ENCODE data around the gene IGSF21.
A peak's percentile ranks its signal among the peaks of the same experiment; 100 is the strongest.

The IGSF21 gene

DNA sequence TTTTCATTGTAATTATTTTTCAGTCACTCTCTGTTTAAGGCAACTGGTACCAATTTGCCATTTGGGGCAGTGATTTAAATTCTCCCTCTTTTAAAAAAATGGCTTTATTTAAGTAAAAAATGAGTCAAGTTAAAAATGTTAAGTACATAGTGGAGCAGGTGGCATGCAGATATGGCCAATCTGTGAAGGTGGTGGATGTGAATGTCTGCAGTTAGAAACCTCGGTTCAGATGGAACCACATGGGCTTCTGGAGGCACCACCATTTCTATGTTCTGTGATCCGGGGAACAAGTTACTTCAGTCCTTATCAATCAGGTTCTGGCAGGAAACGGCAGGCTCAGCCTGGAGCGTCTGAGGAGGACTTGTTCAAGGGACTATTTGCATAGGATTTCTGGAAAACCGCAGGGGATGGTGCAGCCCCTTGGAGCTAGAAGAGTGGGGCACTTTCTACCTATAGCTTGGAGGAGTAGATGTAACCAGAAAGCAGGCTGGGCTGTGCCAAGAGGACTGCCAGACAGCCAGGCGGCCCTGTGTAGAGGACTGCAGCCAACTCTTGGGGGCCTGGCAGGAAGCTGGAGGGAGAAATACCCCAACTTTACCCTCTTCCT is 12.3 kb downstream of the IGSF21 start:
- DNase-seq (ENCODE audit: low spot score) = no peak

GRCh38 chr1:18120638-18121037 is 13.0 kb downstream of the IGSF21 start:
- DNase-seq (ENCODE audit: low spot score) = no peak

- DNase-seq (ENCODE audit: low spot score) = peak; percentile 92
Observed at GRCh38 chr1:18121072-18121820, 13.6 kb downstream of the IGSF21 start.

DNA sequence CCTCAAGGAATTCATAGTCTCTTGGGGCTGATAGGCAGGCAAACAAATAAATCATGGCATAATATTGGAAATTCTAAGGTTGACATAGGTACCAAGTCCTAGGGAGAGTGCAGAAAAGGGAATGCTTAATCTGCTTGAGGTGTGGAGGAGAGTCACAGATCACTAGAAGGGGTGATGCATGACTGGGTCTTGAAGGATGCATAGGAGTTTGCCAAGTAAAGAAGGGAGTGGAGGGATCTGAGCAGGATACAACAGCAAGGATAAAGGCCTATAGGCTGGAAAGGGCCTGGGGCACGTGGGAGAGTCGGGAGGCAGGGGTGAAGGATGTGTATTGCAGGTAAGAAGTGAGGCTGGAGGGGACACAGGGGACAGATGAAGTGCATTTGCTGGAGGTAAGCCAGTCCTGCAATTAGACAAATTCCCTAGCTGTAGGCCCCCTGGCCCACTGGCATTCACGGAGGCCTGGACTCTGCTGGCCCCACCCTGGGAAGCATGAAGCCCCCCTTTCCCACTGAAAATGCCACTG is 15.9 kb downstream of the IGSF21 start:
- DNase-seq (ENCODE audit: low spot score) = no peak

GRCh38 chr1:18124977-18125376 is 17.4 kb downstream of the IGSF21 start:
- DNase-seq (ENCODE audit: low spot score) = no peak

- DNase-seq (ENCODE audit: low spot score) = no peak
Observed at GRCh38 chr1:18126616-18127015, 19.0 kb downstream of the IGSF21 start.

- no peak for DNase-seq (ENCODE audit: low spot score)
Observed at GRCh38 chr1:18128298-18128697, 20.7 kb downstream of the IGSF21 start.

DNA sequence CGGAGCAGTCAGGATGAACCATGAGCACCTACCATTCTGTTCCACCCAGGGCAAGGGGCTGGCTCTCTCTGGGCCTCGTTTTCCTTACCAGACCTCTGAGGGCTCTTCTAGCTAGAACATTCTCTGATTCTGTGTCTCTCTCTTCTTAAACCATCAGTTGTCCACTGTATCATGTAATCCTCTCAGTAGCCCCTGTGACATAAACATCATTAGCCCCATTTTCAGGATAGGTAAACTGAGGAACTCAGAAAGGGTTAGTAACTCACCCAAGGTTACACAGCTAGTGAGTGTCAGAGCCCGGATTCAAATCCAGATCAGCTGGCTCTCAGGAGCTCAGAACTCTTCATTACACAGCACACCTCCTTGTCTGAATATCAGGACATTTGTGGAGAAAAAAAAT is 22.8 kb downstream of the IGSF21 start:
- no peak for DNase-seq (ENCODE audit: low spot score)

DNA sequence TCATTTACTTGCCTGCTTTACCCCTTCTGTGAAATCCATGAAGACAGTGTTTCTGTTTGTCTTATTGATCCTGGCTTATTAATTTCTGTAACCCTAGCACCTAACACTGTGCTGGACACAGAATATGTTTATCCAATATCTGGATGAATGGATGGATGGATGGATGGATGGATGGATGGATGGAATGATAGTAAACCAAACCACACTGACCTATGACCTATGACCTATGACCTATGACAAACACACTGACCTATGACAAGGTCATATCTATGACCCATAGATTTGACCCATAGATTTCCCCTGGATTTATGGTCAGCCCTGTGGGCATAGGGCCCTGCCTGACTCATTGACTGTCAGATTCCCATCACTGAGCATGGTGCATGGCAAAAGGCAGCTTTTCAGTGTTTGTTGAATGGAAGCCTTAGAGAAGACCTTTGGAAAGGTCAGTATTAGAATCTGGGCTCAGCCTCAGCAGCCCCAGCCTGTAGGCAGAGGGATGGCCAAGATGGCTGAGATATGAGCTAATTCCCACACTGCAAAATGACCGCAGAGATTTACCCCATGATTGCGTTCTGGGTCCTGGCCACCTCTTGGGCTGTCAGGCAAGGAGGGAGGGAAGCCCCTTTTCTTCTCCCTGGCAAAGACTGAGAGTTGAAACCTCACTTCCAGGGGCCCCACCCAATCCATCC is 24.6 kb downstream of the IGSF21 start:
- no peak for DNase-seq (ENCODE audit: low spot score)

DNA sequence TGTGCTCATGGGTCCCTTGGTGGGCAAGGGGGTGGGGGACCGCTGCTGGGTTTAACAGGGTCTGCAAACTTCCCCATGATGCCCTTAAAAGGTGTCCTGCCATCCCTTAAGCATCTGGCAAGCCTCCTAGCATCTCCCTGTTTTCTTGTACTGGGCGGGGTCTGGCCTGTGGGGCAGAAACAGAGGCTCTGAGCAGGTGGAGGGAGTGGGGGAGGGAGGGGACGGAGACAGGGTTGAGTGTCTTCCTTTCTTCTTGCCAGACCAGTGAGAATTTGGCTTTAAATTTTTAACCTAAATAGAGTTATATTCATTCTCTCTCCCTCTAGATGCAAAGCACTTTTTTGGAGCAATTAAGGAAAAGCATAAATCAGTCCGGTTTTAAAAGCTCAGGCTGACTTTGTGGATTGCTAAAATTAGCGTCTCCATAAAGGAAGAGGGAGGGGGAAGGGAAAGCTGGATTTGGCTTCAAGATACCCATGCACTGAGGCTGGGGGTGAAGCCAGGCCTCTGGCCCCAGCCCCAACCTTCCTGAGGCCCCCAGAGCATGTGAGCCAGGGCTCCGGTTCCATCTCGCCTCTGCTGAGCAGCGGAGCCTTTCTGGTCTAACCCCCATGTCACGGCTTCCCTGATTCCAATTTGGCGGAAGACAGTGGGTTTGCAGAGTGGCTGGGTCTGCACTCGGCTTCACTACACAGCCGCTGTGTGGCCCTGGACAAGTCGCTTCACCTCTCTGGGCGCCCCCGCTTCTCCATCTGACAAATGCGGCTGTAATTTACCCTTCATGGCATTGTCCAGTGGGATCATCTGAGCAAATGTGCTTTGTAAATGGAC is 25.3 kb downstream of the IGSF21 start:
- DNase-seq (ENCODE audit: low spot score) = peak; percentile 29

DNA sequence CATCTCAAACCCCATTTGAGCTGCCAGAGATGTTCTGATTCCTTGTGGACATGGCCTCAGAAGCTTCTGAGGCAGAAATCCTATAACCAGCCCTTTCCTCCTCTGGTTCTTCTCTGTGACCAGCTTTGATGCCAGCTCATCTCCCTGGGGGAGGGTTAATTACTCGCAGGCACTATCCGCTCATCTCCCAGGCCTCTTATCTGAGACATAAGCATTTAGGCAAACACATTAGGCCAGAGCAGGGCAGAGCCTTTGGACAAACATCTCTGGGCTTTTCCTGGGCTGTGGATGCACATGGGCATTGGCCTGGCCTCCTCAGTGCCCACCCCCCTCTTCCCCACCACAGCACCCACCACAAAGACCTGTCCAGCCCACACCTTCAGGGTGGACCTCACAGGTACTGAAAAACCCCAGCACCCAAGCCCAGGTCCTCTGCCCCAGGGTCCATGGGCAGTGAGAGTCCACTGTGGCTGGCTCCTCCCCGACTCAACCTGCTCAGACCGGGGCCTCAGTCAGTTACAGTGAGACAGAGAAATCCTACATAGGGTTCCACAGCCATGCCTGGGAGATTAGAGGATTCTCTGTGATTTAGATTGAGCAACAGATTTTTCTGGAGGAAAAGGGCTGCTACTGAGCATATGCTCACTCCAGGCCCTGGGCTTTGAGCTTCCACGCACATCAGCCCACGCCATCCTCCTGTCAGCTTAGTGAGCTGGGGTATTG is 26.9 kb downstream of the IGSF21 start:
- peak; percentile 40 for DNase-seq (ENCODE audit: low spot score)

DNA sequence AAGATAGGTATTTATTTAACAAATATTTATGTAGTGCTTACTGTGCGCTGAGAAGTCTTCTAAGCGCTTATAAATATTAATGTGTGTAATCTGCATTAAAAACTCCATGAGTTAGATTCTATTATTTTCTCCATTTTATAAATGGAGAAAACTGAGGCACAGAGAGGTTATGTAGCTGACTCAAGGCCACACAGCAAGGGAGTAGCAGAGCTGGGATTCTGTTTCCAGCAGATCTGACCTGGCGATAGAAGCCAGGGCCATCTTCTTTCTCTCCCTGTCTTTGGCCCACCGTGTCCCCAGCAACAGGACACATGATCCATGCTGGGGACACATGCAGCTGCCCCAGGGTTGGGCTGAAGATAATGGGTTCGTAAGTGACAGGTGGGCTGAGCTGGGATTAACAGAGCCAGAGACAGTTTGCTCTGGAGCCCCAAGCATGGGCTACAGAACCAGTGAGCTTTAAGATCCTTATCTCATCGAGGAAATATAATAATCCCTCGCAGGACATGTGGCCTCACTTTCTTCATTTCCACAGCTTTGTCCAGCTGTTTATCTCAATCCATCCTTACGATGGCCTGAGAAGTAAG is 30.3 kb downstream of the IGSF21 start:
- no peak for DNase-seq (ENCODE audit: low spot score)

- DNase-seq (ENCODE audit: low spot score) = no peak
Observed at GRCh38 chr1:18139198-18139981, 31.8 kb downstream of the IGSF21 start.

GRCh38 chr1:18140411-18140810 is 32.8 kb downstream of the IGSF21 start:
- peak; percentile 67 for DNase-seq (ENCODE audit: low spot score)

DNA sequence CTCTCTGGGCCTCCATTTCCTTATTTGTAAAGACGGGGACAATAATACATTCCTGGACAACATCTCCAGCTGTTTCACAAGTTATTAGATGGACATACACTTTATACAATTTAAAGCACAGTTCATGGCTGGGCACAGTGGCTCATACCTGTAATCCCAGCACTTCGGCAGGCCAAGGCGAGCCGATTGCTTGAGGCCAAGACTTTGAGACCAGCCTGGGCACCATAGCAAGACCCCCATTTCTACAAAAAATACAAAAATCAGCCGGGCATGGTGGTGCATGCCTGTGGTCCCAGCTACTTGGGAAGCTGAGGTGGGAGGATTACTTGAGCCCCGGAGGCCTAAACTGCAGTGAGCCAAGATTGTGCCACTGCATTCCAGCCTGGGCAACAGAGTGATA is 34.1 kb downstream of the IGSF21 start:
- DNase-seq (ENCODE audit: low spot score) = no peak

GRCh38 chr1:18142471-18142870 is 34.9 kb downstream of the IGSF21 start:
- peak; percentile 69 for DNase-seq (ENCODE audit: low spot score)

GRCh38 chr1:18142969-18143368 is 35.4 kb downstream of the IGSF21 start:
- DNase-seq (ENCODE audit: low spot score) = no peak

- no peak for DNase-seq (ENCODE audit: low spot score)
Observed at GRCh38 chr1:18144062-18144461, 36.5 kb downstream of the IGSF21 start.

GRCh38 chr1:18144916-18145647 is 37.5 kb downstream of the IGSF21 start:
- DNase-seq (ENCODE audit: low spot score) = no peak

Data from cerebellar cortex (tissue), 1 donor.